ENCODE measurements around the gene SRGAP3. TPM values are rescaled to one million over a fixed set of nuclear protein-coding genes. Genes with fewer than 3 reads are reported as not detected.

Gene SRGAP3
- polyA plus RNA-seq, 4 donors: 13.3 to 25.2 (median 16.9) TPM

- DNase-seq (ENCODE audit: low read depth in 4 of 4, low spot score in 2 of 4): no peak
Measured at GRCh38 chr3:9229325-9229724, 20.1 kb downstream of the SRGAP3 start.

DNA sequence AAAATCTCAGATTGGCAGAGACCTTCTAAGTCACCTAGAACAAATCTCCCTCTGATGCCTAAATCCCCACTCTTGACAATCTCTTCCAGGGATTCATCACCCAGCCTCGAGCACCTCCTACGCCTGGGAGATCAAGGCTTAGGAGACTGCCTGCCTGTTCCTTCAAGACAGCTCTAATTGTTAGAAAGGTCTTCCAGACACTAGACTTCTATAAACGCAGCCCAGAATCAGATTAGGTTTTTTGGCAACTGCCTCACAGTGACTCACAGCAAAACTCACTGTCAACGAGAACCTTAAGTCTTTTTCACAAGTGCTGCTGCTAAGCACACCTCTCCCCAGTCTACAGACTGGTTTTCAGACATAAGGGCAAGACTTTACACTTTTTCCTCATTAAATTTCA, 23.1 kb downstream of the SRGAP3 start:
- DNase-seq (ENCODE audit: low read depth in 4 of 4, low spot score in 2 of 4): no peak

- no peak for DNase-seq (ENCODE audit: low read depth in 4 of 4, low spot score in 2 of 4)
Measured at GRCh38 chr3:9225268-9225667, 24.2 kb downstream of the SRGAP3 start.

GRCh38 chr3:9224490-9224889, 25.0 kb downstream of the SRGAP3 start:
- no peak for DNase-seq (ENCODE audit: low read depth in 4 of 4, low spot score in 2 of 4)

- no peak for DNase-seq (ENCODE audit: low read depth in 4 of 4, low spot score in 2 of 4)
Measured at GRCh38 chr3:9223672-9224071, 25.8 kb downstream of the SRGAP3 start.

DNA sequence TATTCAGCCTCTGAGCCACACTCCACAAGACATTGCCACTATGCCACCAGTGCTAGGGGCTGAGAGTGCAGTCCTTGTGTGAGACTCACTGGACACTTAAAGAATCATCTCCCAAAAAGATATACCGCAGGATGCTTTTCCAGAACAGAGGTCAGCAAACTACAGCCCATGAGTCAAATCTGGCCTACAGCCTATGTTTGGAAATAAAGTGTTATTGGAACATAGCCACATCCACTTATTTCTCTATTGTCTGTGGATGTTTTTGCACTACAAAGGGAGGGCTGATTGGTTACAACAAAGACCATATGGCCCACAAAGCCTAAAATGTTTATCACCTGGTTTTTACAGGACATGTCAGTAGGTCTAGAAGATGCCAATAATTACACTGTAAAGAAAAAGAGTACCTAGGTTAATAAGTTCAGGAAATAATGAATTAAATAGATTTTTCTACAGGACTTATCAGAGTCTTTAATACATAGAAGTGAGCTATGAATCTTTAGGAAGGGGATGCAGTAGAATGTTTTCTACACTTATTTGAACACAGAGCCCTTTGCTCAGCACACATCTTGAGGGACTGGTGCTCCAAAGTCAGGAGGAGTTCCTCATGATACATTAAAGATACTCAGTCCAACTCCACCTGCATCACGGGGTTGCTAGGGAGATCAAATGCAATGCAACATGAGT, 26.3 kb downstream of the SRGAP3 start:
- DNase-seq (ENCODE audit: low read depth in 4 of 4, low spot score in 2 of 4): no peak

- no peak for DNase-seq (ENCODE audit: low read depth in 4 of 4, low spot score in 2 of 4)
Measured at GRCh38 chr3:9222049-9222448, 27.4 kb downstream of the SRGAP3 start.

- no peak for DNase-seq (ENCODE audit: low read depth in 4 of 4, low spot score in 2 of 4)
Measured at GRCh38 chr3:9218514-9218846, 31.0 kb downstream of the SRGAP3 start.

GRCh38 chr3:9217784-9218513, 31.5 kb downstream of the SRGAP3 start:
- no peak for DNase-seq (ENCODE audit: low read depth in 4 of 4, low spot score in 2 of 4)

- no peak for DNase-seq (ENCODE audit: low read depth in 4 of 4, low spot score in 2 of 4)
Measured at GRCh38 chr3:9216736-9217135, 32.7 kb downstream of the SRGAP3 start.

DNA sequence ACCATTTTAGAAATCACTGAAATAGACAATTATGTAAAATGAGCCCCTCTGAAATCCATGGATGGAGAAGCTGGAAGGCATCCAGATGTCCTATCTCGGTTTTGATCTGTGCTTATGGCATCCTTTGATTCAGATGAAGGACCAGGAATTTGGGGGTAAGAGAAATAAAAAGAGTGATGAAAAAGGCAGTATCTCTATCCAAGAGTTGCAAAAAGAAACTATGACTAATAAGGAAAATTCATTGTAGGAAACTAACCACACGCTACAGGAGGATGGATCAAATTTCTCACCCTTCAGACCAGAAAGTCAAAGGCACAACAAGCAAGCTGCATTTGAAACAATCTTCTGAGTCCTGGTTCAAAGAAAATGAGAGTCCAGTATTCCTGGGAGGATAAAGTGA, 34.8 kb downstream of the SRGAP3 start:
- DNase-seq (ENCODE audit: low read depth in 4 of 4, low spot score in 2 of 4): no peak

- no peak for DNase-seq (ENCODE audit: low read depth in 4 of 4, low spot score in 2 of 4)
Measured at GRCh38 chr3:9214185-9214584, 35.3 kb downstream of the SRGAP3 start.

DNA sequence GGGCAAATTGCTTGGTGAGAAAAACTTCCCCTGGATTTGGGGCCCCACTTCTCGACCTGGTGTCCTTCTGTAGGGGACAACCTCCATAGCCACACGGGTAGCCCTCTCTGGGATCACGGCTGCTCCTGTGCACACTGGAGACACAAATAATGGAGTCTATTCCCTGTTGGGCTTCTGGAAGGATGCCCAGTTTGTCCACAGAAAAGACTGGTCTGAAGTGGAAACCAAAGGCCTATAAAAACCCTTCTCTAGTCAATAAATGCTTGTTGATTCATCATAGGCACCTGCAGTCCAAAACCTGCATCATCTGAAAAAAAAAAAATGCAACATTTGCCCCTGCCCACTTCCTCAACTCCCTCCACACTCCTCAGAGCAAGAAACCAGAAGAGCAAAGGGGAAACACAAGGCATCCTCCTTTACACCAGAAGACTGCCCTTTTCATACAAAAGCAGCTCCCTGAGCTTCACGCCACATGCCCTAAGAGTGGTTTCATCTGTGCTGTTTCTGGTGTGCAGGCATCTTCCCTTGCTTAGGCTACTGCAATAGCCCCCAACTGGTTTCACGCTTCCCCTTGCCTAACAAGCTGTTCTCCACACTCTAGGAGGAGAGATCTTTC, 36.3 kb downstream of the SRGAP3 start:
- no peak for DNase-seq (ENCODE audit: low read depth in 4 of 4, low spot score in 2 of 4)

DNA sequence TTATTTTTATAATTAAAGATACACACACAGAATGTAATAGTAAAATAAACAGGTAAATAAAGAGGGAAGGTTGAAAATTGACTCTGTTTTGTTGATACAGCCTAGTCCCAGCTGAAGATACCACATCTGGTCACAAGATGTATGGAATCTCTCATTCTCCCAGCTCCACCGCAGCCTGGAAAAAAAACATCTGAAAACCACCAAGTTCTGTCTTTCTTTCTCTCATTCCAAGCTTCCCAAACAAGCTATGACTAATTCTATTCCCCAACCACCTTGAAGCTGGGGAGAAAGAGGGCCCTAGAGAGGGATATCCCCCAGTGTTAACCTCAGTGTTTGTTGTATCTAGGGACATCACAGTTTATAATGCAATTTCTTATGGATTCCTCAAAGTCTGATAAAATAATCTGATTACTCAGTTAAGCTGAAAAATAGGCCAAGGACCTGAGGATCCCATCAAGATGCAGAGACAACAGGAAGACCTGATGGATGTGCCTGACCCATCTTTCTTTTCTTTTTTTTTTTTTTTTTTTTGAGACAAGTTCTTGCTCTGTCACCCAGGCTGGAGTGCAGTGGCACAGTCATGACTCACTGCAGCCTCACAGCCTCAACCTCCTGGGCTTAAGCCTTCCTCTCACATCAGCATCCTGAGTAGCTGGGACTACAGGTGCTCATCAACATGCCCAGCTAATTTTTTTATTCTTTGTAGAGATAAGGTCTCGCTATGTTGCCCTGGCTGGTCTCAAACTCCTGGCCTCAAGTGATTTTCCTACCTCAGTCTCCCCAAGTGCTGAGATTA, 38.1 kb downstream of the SRGAP3 start:
- no peak for DNase-seq (ENCODE audit: low read depth in 4 of 4, low spot score in 2 of 4)

DNA sequence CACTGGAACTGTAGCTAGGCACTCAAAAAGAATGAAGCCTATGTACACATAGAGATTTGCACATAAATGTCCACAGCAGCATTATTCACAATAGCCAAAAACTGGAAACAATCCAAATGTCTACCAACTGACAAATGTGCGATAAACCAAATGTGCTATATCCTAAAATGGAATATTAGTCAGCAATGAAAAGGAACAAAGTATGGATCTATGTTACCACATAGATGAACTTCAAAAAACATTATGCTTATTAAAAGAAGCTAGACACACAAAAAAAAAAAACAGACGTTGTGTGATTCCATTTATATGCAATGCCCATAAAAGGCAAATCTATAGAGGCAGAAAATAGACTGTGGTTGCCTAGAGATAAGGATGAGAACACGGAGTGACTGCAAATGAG, 39.7 kb downstream of the SRGAP3 start:
- no peak for DNase-seq (ENCODE audit: low read depth in 4 of 4, low spot score in 2 of 4)

DNA sequence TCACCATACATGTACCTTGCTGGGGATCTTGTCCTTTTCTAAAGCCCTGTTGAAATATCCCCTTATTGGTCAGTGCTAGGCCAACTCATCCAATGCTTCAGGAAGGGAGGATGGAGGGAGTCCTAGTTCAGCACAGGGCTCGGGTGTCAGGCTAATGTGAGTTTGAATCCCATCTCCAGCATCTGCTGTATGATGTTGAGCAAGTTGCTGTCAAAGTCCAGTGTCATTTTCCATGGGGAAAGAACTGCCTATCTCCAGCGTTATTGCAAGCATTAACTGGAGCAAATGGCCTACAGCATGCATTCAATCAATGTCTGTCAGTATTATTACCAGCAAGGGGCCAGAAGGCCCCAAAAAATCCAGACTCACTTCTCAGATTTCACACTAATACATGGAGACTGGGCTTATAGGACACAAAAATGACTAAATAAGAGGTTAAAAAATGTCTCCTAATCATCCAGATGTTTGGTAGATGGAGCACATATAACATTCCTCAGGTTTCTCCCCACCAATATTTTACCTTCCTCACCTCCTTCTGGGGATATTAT, 40.8 kb downstream of the SRGAP3 start:
- DNase-seq (ENCODE audit: low read depth in 4 of 4, low spot score in 2 of 4): no peak

DNA sequence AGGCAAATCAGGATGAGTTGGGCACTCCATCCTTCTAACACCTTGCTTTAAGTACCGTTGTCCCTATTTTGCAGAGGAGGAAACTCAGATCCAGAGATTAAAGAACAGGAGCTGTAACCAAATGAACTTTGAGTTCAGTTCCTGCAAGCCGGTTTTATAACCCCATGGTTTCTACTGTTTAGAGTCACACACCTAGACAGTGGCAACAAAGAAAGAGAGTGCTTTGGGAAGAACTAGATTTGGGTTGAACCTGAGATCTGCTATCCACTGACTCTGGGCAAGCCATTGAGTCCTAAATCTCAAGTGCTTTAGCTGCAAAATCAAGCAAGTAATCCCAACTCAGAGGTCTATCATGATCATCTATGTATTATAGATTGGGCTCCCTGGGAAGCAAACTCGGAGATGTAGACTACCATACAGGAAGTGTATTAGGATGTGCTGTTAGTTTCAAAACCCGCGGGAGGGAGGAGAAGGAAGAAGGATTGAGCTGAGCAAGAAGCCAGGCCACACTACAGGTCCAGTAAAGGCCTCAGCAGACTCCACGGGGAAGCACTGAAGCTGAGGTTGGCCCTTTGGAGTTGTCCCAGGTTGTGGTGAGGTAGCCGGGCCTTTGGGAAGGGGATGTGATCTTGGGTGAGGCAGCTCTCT, 42.2 kb downstream of the SRGAP3 start:
- DNase-seq (ENCODE audit: low read depth in 4 of 4, low spot score in 2 of 4): no peak

DNA sequence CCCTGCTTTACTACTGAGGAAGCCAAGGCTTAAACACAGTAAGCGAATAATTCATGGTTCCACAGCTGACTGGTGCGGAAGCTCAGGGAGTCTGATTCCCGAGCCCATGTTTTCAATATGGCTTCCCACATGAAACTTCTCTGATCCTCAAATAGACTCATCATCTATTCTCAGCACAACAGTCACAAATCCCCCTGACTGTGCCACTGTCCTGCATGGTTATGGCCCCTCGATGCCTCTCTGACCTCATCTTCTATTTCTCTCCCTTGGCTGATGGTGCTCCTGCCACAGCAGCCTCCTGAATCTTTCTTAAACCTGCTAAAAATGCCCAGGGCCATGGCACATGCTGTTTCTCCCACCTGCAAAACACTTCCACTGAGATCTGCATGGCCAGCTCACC, 43.2 kb downstream of the SRGAP3 start:
- DNase-seq (ENCODE audit: low read depth in 4 of 4, low spot score in 2 of 4): no peak

DNA sequence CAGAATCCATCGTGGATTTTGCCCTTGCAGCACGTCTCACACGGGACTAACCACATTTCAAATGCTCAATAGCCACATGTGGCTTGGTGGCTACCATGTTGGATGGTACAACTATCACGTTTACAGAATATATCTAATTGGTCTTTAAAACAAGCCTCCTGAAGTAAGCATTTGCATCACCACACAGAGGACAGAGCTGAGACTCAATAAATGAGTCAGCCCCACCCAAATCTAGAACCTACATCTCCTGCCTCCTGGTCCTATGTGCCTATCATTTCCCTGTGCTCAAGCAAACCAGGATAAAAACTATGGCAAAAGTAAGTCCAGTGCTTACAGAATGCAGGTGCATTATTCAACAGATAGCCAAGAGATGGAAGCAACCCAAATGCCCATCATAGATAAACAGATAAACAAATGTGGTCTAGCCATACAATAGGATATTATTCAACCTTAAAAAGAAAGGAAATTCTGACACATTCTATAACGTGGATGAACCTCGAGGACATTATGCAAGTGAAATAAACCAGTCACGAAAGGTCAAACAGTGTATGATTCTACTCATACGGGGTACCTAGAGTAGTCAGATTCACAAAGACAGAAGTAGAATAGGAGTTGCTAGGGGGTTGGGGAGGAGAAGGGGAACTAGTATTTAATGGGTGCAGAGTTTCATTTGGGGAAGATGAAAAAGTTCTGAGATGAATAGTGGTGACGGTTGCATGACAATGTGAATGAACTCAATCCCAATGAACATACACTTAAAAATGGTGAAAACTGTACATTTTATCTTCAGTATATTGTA, 43.9 kb downstream of the SRGAP3 start:
- no peak for DNase-seq (ENCODE audit: low read depth in 4 of 4, low spot score in 2 of 4)

All from left renal cortex interstitium (tissue), 4 donors.